CD4-positive, alpha-beta T cell treated with Interleukin-17A for 1 hour (primary cell): ENCODE results near the gene OVAAL.

ENCODE experiments used
- DNase-seq: peaks from one replicate; pipeline ENCODE4 v3.0.0-alpha.2; 2020

Gene OVAAL

GRCh38 chr1:180610556-180611015 is 51.8 kb downstream of the OVAAL start:
- no peak for DNase-seq

- DNase-seq = no peak
These were observed 52.5 kb downstream of the OVAAL start for GRCh38 chr1:180611016-180611930.

GRCh38 chr1:180612632-180613031 is 53.9 kb downstream of the OVAAL start:
- DNase-seq = no peak

GRCh38 chr1:180614730-180615129 is 56.0 kb downstream of the OVAAL start:
- no peak for DNase-seq

- DNase-seq = no peak
These were observed 56.9 kb downstream of the OVAAL start for GRCh38 chr1:180615493-180616290.
